Measurements from ENCODE around the gene IFNGR2.
"Not testable (repeated sequence)": the region's sequence is repeated elsewhere in the genome, so short reads cannot be mapped to it uniquely, and the experiment has no call there.

The IFNGR2 gene

GRCh38 chr21:33360281-33360680 lies 42.9 kb upstream of the IFNGR2 start:
- Mint-ChIP-seq H3K27me3 (ENCODE audit: low read depth, poor library complexity) (no peaks in the 10 kb centered on the region), H3K4me1 (peaks cover 16% of the 10 kb centered on the region), H3K36me3 (ENCODE audit: low read depth) (peaks cover 19% of the 10 kb centered on the region), H3K9me3 (peaks cover 3% of the 10 kb centered on the region), H3K4me3 (no peak overlapping the region), H3K27ac (no peak overlapping the region)
- no peak for TF ChIP-seq CTCF (IDR thresholded peaks at IDR 0.05)
- no peak for DNase-seq

GRCh38 chr21:33360881-33361602 lies 42.2 kb upstream of the IFNGR2 start:
- Mint-ChIP-seq H3K9me3 (peaks cover 4% of the 10 kb centered on the region), H3K4me1 (peaks cover 16% of the 10 kb centered on the region), H3K36me3 (ENCODE audit: low read depth) (peaks cover 11% of the 10 kb centered on the region), H3K27ac (no peak overlapping the region), H3K27me3 (ENCODE audit: low read depth, poor library complexity) (no peaks in the 10 kb centered on the region), H3K4me3 (peak overlapping the region; percentile 71)
- TF ChIP-seq CTCF (IDR thresholded peaks at IDR 0.05), result peak; percentile 84
- peak; percentile 82 for DNase-seq

GRCh38 chr21:33362044-33362555 lies 41.1 kb upstream of the IFNGR2 start:
- H3K27me3 Mint-ChIP-seq (ENCODE audit: low read depth, poor library complexity), result no peaks in the 10 kb centered on the region
- no peak for TF ChIP-seq CTCF (IDR thresholded peaks at IDR 0.05)
- H3K36me3 Mint-ChIP-seq (ENCODE audit: low read depth), result peaks cover 2% of the 10 kb centered on the region
- H3K27ac Mint-ChIP-seq, result peak overlapping the region; percentile 25
- peak overlapping the region; percentile 78 for H3K4me3 Mint-ChIP-seq
- H3K9me3 Mint-ChIP-seq, result peaks cover 15% of the 10 kb centered on the region
- H3K4me1 Mint-ChIP-seq, result peaks cover 16% of the 10 kb centered on the region
- peak; percentile 8 for DNase-seq

GRCh38 chr21:33363911-33364609 lies 39.2 kb upstream of the IFNGR2 start:
- H3K36me3 Mint-ChIP-seq (ENCODE audit: low read depth); H3K4me3 Mint-ChIP-seq; DNase-seq; H3K27ac Mint-ChIP-seq; H3K27me3 Mint-ChIP-seq (ENCODE audit: low read depth, poor library complexity): not testable (repeated sequence)
- H3K9me3 Mint-ChIP-seq, result peaks cover 32% of the 10 kb centered on the region
- peaks cover 16% of the 10 kb centered on the region for H3K4me1 Mint-ChIP-seq

GRCh38 chr21:33364830-33365229 lies 38.4 kb upstream of the IFNGR2 start:
- Mint-ChIP-seq H3K9me3 (peaks cover 40% of the 10 kb centered on the region), H3K27ac (no peak overlapping the region), H3K4me3 (no peak overlapping the region), H3K36me3 (ENCODE audit: low read depth) (peaks cover 7% of the 10 kb centered on the region), H3K4me1 (peaks cover 16% of the 10 kb centered on the region), H3K27me3 (ENCODE audit: low read depth, poor library complexity) (peaks cover 2% of the 10 kb centered on the region)
- no peak for DNase-seq
- no peak for TF ChIP-seq CTCF (IDR thresholded peaks at IDR 0.05)

GRCh38 chr21:33367309-33367973 lies 35.8 kb upstream of the IFNGR2 start:
- no peaks in the 10 kb centered on the region for H3K4me1 Mint-ChIP-seq
- no peak for TF ChIP-seq CTCF (IDR thresholded peaks at IDR 0.05)
- H3K9me3 Mint-ChIP-seq, result peaks cover 47% of the 10 kb centered on the region
- H3K27me3 Mint-ChIP-seq (ENCODE audit: low read depth, poor library complexity), result peaks cover 6% of the 10 kb centered on the region
- H3K36me3 Mint-ChIP-seq (ENCODE audit: low read depth), result peaks cover 7% of the 10 kb centered on the region
- no peak overlapping the region for H3K4me3 Mint-ChIP-seq
- no peak for DNase-seq
- H3K27ac Mint-ChIP-seq, result peak overlapping the region; percentile 47

All from nephron progenitor cell (in vitro differentiated cells).